ENCODE measurements around the gene GPR141.

- no peak for TF ChIP-seq CTCF (optimal IDR thresholded peaks at IDR 0.05 in 1 of 3, IDR thresholded peaks at IDR 0.05 in 1 of 3, conservative IDR thresholded peaks at IDR 0.05 in 1 of 3; ENCODE audit: extremely low read depth in 1 of 3, insufficient read depth in 2 of 3, low read length in 3 of 3)
- TF ChIP-seq EZH2 (IDR thresholded peaks at IDR 0.05; ENCODE audit: low read length) = no peak
Observed at GRCh38 chr7:37701769-37702168, 18.2 kb downstream of the GPR141 start.

Data from keratinocyte (primary cell).